ENCODE data around the gene TMEM108. TPM values are rescaled to one million over a fixed set of nuclear protein-coding genes. Genes with fewer than 3 reads are reported as not detected.

Gene TMEM108
- total RNA-seq, 2 experiments from 2014 or later = not detected

- Histone ChIP-seq H3K4me2 (ENCODE audit: low read length) (no peak overlapping the region), H3K36me3 (ENCODE audit: insufficient read depth, low read length) (no peaks in the 10 kb centered on the region), H3K9me3 (ENCODE audit: low read length) (no peaks in the 10 kb centered on the region), H3K27ac (ENCODE audit: low read depth, low read length, poor library complexity, severe bottlenecking) (no peak overlapping the region), H3K79me2 (ENCODE audit: insufficient read depth, low read depth, low read length) (no peaks in the 10 kb centered on the region), H4K20me1 (ENCODE audit: insufficient read depth, low read length) (no peaks in the 10 kb centered on the region), H3K4me3 (ENCODE audit: low read depth, low read length, poor library complexity, severe bottlenecking) (no peak overlapping the region), H3K4me1 (ENCODE audit: insufficient read depth, low read length, poor library complexity, severe bottlenecking) (no peaks in the 10 kb centered on the region), H2AFZ (ENCODE audit: low read length) (no peak overlapping the region), H3K9me2 (ENCODE audit: insufficient read depth, low read length) (no peaks in the 10 kb centered on the region; the same call in 1 of the 2 replicates)
- POLR2A ChIA-PET = interaction anchor here (0.5 to 1.0 kb wide), 3 partner anchors 16 to 50 kb away, joined by 3 to 4 read pairs (median 4); no protein-coding TSS in a partner anchor
- BruUV-seq (replicated peaks) = no TSS peak
- intact Hi-C loops (cut with micrococcal nuclease; ENCODE audit: unreplicated experiment) = no loop called here
- CTCF ChIA-PET (ENCODE audit: unreplicated experiment) = no interaction called here
- TF ChIP-seq EZH2phosphoT487 (IDR thresholded peaks at IDR 0.05; ENCODE audit: borderline replicate concordance, low read depth, low read length) = no peak
- TF ChIP-seq, protein P1, sequence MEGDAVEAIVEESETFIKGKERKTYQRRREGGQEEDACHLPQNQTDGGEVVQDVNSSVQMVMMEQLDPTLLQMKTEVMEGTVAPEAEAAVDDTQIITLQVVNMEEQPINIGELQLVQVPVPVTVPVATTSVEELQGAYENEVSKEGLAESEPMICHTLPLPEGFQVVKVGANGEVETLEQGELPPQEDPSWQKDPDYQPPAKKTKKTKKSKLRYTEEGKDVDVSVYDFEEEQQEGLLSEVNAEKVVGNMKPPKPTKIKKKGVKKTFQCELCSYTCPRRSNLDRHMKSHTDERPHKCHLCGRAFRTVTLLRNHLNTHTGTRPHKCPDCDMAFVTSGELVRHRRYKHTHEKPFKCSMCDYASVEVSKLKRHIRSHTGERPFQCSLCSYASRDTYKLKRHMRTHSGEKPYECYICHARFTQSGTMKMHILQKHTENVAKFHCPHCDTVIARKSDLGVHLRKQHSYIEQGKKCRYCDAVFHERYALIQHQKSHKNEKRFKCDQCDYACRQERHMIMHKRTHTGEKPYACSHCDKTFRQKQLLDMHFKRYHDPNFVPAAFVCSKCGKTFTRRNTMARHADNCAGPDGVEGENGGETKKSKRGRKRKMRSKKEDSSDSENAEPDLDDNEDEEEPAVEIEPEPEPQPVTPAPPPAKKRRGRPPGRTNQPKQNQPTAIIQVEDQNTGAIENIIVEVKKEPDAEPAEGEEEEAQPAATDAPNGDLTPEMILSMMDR (conservative IDR thresholded peaks at IDR 0.05; ENCODE audit: low read length) = no peak
- no peak for DNase-seq (ENCODE audit: low spot score)
Observed at GRCh38 chr3:133169331-133170068, 131.3 kb downstream of the TMEM108 start.

- Histone ChIP-seq H3K4me1 (ENCODE audit: insufficient read depth, low read length, poor library complexity, severe bottlenecking) (no peaks in the 10 kb centered on the region), H3K27ac (ENCODE audit: low read depth, low read length, poor library complexity, severe bottlenecking) (no peak overlapping the region), H3K9me3 (ENCODE audit: low read length) (no peaks in the 10 kb centered on the region), H3K36me3 (ENCODE audit: insufficient read depth, low read length) (no peaks in the 10 kb centered on the region), H4K20me1 (ENCODE audit: insufficient read depth, low read length) (no peaks in the 10 kb centered on the region), H3K4me3 (ENCODE audit: low read depth, low read length, poor library complexity, severe bottlenecking) (no peak overlapping the region), H3K79me2 (ENCODE audit: insufficient read depth, low read depth, low read length) (no peaks in the 10 kb centered on the region), H3K9me2 (ENCODE audit: insufficient read depth, low read length) (no peaks in the 10 kb centered on the region; the same call in 1 of the 2 replicates), H2AFZ (ENCODE audit: low read length) (no peak overlapping the region), H3K4me2 (ENCODE audit: low read length) (no peak overlapping the region)
- ChIA-PET POLR2A (no interaction called here), CTCF (ENCODE audit: unreplicated experiment) (no interaction called here)
- no peak for DNase-seq (ENCODE audit: low spot score)
- intact Hi-C loops (cut with micrococcal nuclease; ENCODE audit: unreplicated experiment) = no loop called here
- BruUV-seq (replicated peaks) = no TSS peak
- TF ChIP-seq, protein P1 (conservative IDR thresholded peaks at IDR 0.05; ENCODE audit: low read length) = no peak
- TF ChIP-seq EZH2phosphoT487 (IDR thresholded peaks at IDR 0.05; ENCODE audit: borderline replicate concordance, low read depth, low read length) = no peak
Observed at GRCh38 chr3:133171831-133172230, 133.6 kb downstream of the TMEM108 start.

DNA sequence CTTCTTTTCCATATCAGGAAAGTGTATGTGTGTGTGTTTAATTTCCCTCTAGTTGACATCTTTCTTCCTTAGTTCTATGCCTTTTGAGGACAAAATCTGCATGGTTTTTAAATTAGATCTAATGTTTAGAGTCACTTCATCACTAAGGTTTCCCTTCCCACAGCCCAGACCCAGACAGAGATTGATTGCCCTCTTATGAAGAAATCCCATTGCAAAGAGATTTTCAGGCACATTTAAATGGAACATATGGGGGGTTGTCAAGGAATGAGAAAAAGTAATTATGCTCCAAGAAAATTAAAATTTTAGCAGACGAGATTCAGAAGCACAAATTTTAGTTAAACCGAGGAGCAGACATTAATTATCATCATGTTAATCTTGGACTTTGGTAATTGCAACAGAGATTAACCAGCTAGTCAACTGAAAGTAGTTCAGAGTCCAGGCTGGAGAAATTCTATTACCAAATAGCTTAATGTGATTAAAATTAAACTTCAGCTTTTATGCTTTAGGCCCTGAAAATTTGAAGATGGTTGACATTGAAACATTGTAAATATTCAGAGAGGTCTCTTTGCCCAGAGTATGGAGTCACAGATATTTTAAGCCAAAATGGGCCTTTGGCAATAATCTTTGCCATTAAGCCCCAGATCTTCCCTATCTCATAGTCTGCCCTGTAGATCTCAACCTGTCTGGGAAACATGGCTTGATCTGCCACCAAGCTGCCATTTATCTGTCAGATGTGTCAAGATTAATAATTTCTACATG is 143.4 kb downstream of the TMEM108 start:
- Histone ChIP-seq H3K79me2 (ENCODE audit: insufficient read depth, low read depth, low read length) (no peaks in the 10 kb centered on the region), H3K9me2 (ENCODE audit: insufficient read depth, low read length) (no peaks in the 10 kb centered on the region), H3K4me3 (ENCODE audit: low read depth, low read length, poor library complexity, severe bottlenecking) (no peak overlapping the region), H3K4me2 (ENCODE audit: low read length) (no peak overlapping the region), H3K9me3 (ENCODE audit: low read length) (no peaks in the 10 kb centered on the region), H4K20me1 (ENCODE audit: insufficient read depth, low read length) (no peaks in the 10 kb centered on the region), H3K4me1 (ENCODE audit: insufficient read depth, low read length, poor library complexity, severe bottlenecking) (no peaks in the 10 kb centered on the region), H3K27ac (ENCODE audit: low read depth, low read length, poor library complexity, severe bottlenecking) (no peak overlapping the region), H3K36me3 (ENCODE audit: insufficient read depth, low read length) (no peaks in the 10 kb centered on the region), H2AFZ (ENCODE audit: low read length) (no peak overlapping the region)
- no TSS peak for BruUV-seq (replicated peaks)
- CTCF ChIA-PET (ENCODE audit: unreplicated experiment) = no interaction called here
- POLR2A ChIA-PET = no interaction called here
- intact Hi-C loops (cut with micrococcal nuclease; ENCODE audit: unreplicated experiment) = no loop called here
- TF ChIP-seq, protein P1 (conservative IDR thresholded peaks at IDR 0.05; ENCODE audit: low read length) = no peak
- no peak for TF ChIP-seq EZH2phosphoT487 (IDR thresholded peaks at IDR 0.05; ENCODE audit: borderline replicate concordance, low read depth, low read length)
- DNase-seq (ENCODE audit: low spot score) = no peak
